Smooth muscle cell of the coronary artery (primary cell): ENCODE data around the gene MFAP3L. TPM values are rescaled to one million over a fixed set of nuclear protein-coding genes. Genes with fewer than 3 reads are reported as not detected.

Experiments
- total RNA-seq: library from RNA; depleted of rRNA; stranded (reverse); fragments of >200 nt; gene quantifications from 2 replicates; pipeline ENCODE4 v1.2.3, GENCODE V29; 2014; ENCODE audit warnings: low replicate concordance

MFAP3L gene
- 2.6 and 14.2 TPM in 2 replicates for total RNA-seq

DNA sequence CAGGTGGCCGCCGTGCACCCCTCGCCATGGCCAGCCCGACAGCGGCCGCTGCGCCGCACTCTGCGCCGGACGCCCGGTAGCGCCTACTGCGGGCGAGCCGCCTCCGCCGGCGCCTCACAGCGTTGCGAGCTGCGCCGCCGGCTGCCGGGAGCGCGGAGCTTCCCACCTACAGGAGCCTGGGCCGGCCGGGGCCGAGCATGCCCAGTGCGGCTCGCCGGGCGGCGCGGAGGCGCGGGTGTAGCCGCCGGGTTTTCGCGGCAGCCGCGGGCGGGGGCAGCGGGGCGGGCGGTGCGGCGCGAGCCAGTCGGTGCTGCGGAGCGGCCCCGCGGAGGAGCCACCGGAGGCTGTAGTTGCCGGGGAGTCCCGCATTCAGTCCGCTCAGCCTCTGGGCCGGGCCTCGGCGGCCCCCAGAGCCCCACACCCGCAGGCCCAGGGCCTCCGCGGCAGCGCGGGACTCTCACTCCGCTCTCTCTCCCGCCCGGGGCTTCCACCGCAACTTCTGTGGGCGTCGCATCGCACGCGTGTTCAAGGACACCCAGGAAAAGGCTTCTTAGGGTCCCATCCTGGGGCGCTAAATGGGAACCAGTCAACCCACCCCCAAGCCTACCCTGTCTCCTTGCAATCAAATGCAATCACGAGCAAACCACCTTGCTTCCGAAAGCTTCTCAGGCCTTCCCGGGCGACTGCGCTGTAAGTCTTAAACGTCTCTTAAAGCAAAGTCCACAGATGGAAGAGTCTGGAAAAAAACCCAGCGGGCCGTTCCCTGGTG is at the start of gene MFAP3L:
MFAP3L (minus strand) TSS at position 143 of the 769 bp plus-strand sequence. CDS start 20,518 bp downstream, outside the sequence.

Other genes starting within 250 kb of the MFAP3L start
- 0.47 and 2.3 TPM in 2 replicates for gene AADAT, start 63.6 kb upstream of the MFAP3L start, total RNA-seq